Measurements from ENCODE around the gene CDCP1. TPM values are rescaled to one million over a fixed set of nuclear protein-coding genes. Genes with fewer than 3 reads are reported as not detected.

The CDCP1 gene
- total RNA-seq, 1 donor from 2014 or later, result not detected

GRCh38 chr3:45095916-45096526 lies 50.2 kb downstream of the CDCP1 start:
- Mint-ChIP-seq H3K36me3 (ENCODE audit: low read depth) (no peaks in the 10 kb centered on the region), H3K27me3 (ENCODE audit: low read depth) (peaks cover 21% of the 10 kb centered on the region), H3K4me3 (no peak overlapping the region), H3K27ac (ENCODE audit: unreplicated experiment) (no peak overlapping the region), H3K9me3 (no peaks in the 10 kb centered on the region), H3K4me1 (no peaks in the 10 kb centered on the region)
- TF ChIP-seq, protein P1, sequence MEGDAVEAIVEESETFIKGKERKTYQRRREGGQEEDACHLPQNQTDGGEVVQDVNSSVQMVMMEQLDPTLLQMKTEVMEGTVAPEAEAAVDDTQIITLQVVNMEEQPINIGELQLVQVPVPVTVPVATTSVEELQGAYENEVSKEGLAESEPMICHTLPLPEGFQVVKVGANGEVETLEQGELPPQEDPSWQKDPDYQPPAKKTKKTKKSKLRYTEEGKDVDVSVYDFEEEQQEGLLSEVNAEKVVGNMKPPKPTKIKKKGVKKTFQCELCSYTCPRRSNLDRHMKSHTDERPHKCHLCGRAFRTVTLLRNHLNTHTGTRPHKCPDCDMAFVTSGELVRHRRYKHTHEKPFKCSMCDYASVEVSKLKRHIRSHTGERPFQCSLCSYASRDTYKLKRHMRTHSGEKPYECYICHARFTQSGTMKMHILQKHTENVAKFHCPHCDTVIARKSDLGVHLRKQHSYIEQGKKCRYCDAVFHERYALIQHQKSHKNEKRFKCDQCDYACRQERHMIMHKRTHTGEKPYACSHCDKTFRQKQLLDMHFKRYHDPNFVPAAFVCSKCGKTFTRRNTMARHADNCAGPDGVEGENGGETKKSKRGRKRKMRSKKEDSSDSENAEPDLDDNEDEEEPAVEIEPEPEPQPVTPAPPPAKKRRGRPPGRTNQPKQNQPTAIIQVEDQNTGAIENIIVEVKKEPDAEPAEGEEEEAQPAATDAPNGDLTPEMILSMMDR (conservative IDR thresholded peaks at IDR 0.05), result no peak
- DNase-seq (ENCODE audit: low read depth, low spot score), result no peak

DNA sequence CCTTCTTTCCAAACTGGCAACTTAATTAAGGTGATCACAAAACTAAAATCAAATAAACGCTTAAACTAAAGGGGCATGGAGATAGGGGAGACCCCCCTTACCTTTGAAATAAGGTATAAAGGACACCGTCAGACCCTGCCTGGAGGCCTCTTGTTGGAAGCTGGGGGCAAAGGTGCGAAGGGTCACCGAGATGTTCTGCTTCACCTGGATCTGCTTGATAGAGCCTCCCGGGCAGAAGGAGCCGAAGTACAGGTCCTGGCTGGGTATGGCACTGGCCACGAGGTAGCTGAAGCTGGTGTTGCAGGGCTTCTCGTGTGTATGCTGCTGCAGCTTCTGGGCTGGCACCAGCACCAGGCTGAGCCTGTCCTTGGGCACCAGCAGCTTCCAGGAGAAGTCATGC lies 53.0 kb downstream of the CDCP1 start:
- H3K4me1 Mint-ChIP-seq, result peaks cover 4% of the 10 kb centered on the region
- DNase-seq (ENCODE audit: low read depth, low spot score), result no peak
- no peak overlapping the region for H3K27ac Mint-ChIP-seq (ENCODE audit: unreplicated experiment)
- no peak overlapping the region for H3K4me3 Mint-ChIP-seq
- H3K9me3 Mint-ChIP-seq, result peaks cover 2% of the 10 kb centered on the region
- TF ChIP-seq, protein P1 (conservative IDR thresholded peaks at IDR 0.05), result no peak
- H3K36me3 Mint-ChIP-seq (ENCODE audit: low read depth), result no peaks in the 10 kb centered on the region
- peaks cover 4% of the 10 kb centered on the region for H3K27me3 Mint-ChIP-seq (ENCODE audit: low read depth)

DNA sequence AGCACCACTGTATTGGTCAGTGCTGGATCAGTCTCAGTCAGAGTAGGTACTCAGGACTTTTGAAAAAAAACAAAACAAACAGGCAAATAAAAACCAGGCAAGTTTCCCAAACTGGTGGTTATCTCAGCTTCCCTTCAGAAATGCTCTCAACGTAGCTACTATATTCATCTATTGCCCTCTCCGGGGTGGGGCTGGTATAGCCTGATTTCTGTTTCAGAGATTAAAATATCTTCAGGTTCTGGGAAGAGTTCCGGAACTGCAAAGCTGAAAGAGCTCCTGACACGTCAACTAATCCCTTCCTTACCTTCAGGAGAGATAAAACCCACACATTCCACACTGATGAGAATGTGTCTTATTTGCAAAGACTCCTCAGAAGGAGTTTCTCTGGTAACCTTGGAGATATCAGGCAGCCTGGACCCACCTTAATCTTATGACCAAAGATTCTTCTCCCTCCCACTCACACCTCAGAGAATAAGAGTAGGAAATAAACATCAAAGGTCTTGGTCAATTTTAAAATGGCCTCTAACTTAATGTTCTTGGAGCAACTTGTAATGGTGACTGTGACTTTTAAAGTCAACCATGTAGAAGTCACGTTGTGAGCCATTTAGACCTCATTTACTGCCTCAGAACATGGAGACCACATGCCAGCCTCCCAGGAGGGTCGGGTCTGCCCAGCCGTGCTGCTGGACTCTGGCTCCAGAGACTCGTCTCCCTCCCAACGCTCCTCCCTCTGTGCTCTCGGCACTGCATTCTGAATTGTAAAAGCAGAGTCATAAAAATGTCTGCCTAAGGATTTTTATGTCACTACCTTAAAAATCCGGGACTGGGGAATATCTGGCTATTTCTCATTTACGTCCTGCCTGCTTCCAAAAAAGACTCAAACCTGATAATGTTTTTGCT lies 53.8 kb downstream of the CDCP1 start:
- DNase-seq (ENCODE audit: low read depth, low spot score), result no peak
- H3K9me3 Mint-ChIP-seq, result peaks cover 2% of the 10 kb centered on the region
- H3K27me3 Mint-ChIP-seq (ENCODE audit: low read depth), result peaks cover 4% of the 10 kb centered on the region
- H3K27ac Mint-ChIP-seq (ENCODE audit: unreplicated experiment), result no peak overlapping the region
- TF ChIP-seq, protein P1 (conservative IDR thresholded peaks at IDR 0.05), result no peak
- H3K4me1 Mint-ChIP-seq, result peaks cover 4% of the 10 kb centered on the region
- no peaks in the 10 kb centered on the region for H3K36me3 Mint-ChIP-seq (ENCODE audit: low read depth)
- no peak overlapping the region for H3K4me3 Mint-ChIP-seq

- no peak overlapping the region for H3K27ac Mint-ChIP-seq (ENCODE audit: unreplicated experiment)
- H3K4me1 Mint-ChIP-seq, result peaks cover 4% of the 10 kb centered on the region
- peaks cover 4% of the 10 kb centered on the region for H3K27me3 Mint-ChIP-seq (ENCODE audit: low read depth)
- TF ChIP-seq, protein P1 (conservative IDR thresholded peaks at IDR 0.05), result no peak
- peaks cover 2% of the 10 kb centered on the region for H3K9me3 Mint-ChIP-seq
- DNase-seq (ENCODE audit: low read depth, low spot score), result no peak
- no peak overlapping the region for H3K4me3 Mint-ChIP-seq
- no peaks in the 10 kb centered on the region for H3K36me3 Mint-ChIP-seq (ENCODE audit: low read depth)
Measured at GRCh38 chr3:45090855-45091254, 55.3 kb downstream of the CDCP1 start.

DNA sequence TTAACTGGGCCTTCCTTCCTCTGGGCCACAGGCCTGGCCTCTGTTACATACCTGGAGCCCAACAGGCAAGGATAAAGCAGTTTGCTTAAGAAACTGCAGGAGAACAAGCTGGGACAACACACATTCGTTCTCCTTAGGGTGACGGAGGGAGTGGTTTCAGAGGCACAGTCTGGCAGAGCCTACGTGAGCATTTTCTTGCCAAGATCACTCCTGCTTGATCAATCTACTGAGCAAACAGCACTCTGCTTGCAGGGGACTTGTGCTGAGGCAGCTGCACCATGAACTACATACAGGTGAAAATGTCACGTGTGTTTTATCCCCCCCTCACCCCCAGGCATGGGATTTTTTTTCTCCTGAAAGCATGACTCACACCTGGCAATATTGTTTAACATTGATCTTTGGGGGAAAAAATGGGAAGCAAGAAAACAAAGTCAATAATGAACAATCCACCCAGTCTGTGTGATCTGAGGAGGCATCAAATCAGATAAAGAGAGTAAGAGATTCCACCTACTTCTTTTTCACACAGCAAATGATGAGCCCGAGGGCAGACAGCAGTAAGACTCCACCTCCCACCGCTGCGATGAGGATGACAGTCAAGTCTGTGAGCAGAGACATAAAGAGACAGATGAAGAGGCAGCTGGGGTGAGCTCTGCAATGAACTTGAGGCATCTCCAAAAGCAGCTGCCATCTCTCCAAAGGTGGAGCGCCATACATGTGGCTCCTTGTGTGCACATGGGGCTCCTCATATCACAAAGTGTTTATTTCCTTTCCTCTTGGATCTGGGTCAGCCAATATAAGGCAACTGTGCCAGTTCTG lies 57.4 kb downstream of the CDCP1 start:
- Mint-ChIP-seq H3K27me3 (ENCODE audit: low read depth) (peaks cover 4% of the 10 kb centered on the region), H3K9me3 (peaks cover 2% of the 10 kb centered on the region), H3K4me3 (no peak overlapping the region), H3K27ac (ENCODE audit: unreplicated experiment) (no peak overlapping the region), H3K36me3 (ENCODE audit: low read depth) (no peaks in the 10 kb centered on the region), H3K4me1 (peaks cover 4% of the 10 kb centered on the region)
- TF ChIP-seq, protein P1 (conservative IDR thresholded peaks at IDR 0.05), result no peak
- DNase-seq (ENCODE audit: low read depth, low spot score), result no peak

All from neural crest cell (in vitro differentiated cells).